Cardiac septum (tissue), 1 donor: ENCODE results near the gene CUL1. TPM values are rescaled to one million over a fixed set of nuclear protein-coding genes. Genes with fewer than 3 reads are reported as not detected.

Experiments used
- DNase-seq: peaks from one replicate; pipeline ENCODE4 v3.0.0-alpha.2; 2020; ENCODE audit warnings: low spot score
- intact Hi-C: fragments of 100-400 bp; cut with DNase I; formaldehyde crosslinking; loops from one replicate; pipeline ENCODE4 v1.14.0; 2022
- total RNA-seq: library from RNA; stranded (reverse); fragmentation: NEBNext Ultra II Directional; extraction: Animal tissue kit (Norgen Biotek cat#: 25700); gene quantifications from one replicate; pipeline ENCODE4 v1.2.1, GENCODE V29; 2021
- donor health status: DM: no; HTN: no; CAD: no.

Gene CUL1
- total RNA-seq, 1 donor from 2014 or later, result 42.3 TPM

DNA sequence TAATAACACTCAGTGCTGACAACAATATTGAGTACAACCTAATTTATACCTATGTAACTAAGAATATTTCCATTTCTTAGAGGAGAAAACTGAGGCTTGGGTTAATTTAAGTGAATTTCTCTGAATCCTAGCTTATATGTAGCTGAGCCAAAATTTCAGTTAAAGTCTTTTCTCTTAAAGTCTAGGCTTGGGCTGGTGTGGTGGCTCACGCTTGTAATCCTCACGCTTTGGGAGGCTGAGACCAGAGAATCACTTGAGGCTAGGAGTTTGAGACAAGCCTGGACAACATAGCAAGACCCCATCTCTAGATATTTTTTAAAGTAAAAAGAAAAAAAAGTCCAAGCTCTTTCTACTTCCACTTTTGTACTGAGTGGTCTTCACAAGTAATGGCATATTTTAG, 92.1 kb downstream of the CUL1 start:
- intact Hi-C loops, result no loop called here
- DNase-seq, result no peak

DNA sequence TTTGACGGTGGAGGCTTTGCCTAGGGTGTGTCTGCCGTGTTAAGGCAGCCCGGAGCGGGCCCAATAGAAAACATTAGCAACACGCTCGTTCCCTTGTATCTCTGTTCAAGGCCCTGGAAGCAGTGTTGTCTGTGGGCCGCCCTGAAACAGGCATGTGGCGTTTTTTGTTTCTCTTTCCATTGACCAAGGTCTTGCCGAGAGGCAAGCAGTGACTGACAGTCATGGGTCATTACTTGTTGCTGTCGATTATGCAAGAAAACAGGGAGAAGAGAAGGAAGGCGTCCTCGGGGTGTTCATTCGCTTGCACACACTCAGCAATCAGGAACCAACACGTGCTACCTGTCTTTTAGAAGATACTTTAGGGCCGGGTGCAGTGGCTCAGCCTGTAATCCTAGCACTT, 92.8 kb downstream of the CUL1 start:
- intact Hi-C loops, result no loop called here
- DNase-seq, result no peak

DNA sequence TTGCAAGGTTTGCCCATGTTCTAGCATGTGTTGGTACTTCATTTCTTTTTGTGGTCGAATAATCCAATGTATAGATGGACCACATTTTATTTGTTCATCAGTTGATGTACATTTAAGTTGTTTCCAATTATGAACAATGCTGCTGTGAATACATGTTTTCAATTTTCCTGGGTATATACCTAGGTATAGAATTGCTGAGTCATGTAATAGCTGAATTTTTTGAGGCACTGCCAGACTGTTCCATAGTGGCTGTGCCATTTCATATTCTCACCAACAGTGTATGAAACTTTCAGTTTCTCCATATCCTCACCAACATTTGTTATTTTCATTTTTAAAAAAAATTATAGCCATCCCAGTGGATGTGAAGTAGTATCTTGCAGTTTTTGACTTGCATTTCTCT, 94.9 kb downstream of the CUL1 start:
- intact Hi-C loops, result no loop called here
- DNase-seq, result no peak

DNA sequence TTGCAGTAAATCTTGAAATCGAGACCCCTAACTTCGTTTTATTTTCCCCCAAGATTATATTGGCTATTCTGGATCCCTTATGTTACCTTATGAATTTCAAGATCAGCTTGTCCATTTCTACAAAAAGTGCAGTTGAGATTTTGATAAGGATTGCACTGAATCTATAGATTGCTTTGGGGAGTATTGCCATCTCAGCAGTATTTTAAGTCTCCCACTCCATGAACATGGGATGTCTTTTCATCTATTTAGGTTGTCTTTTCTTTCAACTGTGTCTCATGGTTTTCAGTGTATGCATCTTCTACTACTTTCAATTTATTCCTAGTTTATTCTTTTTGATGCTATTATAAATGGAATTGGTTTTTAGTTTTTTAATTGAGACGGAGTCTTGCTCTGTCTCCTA, 95.8 kb downstream of the CUL1 start:
- no peak for DNase-seq
- intact Hi-C loops, result no loop called here

DNA sequence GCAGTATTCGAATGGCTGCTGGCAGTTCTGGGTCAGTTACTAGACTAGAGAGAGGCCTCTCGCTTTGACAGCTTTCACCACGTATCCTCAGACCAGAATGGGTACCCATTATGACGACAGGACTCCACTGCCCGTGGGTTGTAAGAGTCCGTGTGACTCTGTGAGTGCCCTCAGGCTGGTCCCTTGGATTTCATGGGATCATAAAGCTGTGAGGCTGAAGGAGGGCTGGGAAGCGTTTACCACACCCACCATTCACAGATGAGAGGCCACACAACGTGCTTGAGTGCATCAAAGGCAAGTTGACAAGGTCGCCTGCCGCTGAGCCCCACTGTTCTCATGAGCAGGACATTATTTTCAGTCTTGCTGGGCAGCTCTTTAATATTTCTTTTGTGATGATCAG, 98.1 kb downstream of the CUL1 start:
- intact Hi-C loops, result no loop called here
- no peak for DNase-seq

DNA sequence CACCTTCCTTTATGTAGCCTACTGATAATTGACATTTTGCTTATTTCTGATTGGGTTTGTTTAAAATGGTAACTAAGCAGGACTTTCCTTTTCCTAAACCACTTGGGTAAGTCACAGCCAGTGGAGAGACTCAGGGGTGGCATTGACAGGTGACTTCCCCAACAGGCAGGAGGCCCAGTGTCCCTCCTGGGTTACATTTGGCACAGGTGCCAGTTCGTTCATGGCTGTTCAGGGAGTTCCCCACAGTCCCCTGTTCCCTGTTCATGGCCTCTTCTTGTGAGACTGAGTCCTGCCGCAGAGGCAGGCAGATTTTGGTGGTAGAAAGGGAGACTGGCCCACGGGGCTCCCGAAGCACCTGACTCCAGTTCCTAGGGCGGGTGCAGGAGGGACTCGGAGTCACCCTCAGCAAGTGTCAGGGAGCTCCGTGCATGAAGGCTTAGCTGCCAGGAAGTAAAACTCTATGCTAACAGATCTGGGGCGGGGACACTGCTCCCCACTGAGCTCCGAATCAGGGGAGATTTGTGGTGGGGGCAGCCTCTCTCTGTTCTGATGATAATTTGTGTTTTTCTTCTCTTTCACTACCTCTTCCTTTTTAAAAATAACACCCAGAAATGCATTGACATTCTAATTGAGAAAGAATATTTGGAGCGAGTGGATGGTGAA, 101.3 kb downstream of the CUL1 start:
- DNase-seq, result no peak
- intact Hi-C loops, result no loop called here

DNA sequence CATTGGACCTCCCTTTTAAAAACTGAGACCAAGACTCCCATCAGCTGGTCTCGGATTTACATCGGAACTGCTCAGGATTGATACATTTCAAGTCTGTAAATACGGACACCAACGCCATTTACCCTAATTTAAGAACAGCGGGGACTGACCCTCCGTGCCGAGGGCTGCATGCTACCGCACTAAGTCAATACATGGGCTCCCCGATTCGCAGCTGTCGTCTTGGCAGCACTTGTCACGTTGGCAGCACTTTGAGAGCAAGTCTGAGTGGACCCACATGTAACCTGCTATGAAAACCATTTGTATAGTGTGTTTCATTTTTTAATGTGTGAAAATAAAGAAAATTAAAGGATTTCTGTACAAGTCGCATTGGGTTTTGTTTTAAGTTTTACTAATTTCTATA, 102.0 kb downstream of the CUL1 start:
- no peak for DNase-seq
- intact Hi-C loops, result no loop called here

DNA sequence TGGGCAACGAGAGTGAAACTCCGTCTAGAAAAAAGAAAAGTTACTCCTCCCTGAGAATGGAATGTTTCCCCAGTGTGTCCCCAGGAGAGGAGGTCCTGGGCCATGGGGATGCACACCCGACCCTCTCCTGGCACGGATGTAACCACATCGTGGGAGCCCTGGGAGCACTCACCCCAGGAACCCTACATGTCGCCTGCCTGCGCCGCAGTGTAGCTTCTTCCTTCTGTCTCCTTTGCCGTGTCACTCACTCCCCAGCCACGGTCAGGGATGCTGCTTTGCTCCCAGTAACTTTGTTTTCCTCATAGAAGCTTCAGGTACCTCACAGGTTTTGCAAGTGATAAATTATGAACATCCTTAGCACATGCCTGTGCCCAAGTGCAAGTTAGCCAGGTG, 103.4 kb downstream of the CUL1 start:
- DNase-seq, result no peak

DNA sequence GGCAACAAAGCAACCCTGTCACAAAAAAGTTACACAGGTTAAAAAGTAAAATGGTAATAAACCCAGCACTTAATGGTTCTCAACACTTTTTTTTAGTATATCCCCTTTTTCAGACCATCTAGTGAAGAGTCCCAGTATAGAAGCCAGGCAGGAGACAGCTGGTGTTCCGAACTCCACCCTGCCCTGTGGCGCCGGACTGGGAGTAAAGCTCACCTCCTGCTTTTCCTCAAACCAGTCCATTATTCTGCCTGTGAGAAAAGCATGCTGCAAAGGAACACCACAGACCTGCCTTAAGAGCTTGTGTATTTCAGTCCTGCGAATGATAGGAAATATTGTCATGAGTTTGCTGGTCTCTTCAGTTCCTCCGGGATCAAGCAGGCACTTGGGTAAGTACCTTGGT, 104.4 kb downstream of the CUL1 start:
- intact Hi-C loops, result no loop called here
- DNase-seq, result no peak

More for the DNA sequence above, 103.4 kb downstream of the CUL1 start:
- intact Hi-C loops, result no loop called here

DNA sequence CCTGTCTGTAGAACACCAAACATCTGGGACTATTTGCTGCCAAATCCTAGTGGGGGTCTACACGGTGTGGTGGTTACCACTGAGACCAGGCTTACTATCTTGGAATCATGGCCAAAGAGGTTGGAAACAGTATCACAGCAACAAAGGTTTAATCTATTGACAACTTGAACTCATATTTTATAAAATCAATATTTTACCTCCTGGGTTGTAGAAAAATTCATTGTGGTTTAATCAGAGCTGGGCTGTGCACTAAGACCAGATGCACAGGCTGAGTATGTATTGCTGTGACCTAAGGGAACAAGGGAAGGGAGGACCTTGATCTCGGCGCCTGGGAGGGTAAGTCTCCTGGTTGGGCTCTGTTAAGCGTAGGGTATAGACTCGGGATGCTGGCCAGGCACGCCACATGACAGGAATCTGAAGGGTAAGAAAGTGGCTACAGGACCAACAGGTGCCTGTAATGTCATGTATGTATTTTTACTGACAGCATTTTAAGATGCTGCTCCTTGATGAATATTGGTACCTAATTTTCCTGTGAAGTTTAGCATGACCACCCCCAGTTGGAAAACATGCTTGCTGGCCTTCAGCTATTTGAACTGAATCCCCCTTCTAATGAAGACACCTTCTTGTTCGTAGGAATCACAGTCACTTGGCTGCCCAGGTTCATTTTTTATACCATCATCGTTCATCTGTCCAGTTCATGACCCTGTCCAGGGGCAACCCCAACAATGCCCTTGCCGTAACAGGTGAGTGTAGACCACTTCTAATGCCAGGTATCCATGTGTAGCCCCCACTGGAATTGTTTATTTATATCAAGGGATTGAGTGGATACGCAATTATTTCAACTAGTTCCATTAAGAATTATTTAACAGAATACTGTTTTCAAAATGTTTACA, 105.9 kb downstream of the CUL1 start:
- no peak for DNase-seq
- intact Hi-C loops, result no loop called here

DNA sequence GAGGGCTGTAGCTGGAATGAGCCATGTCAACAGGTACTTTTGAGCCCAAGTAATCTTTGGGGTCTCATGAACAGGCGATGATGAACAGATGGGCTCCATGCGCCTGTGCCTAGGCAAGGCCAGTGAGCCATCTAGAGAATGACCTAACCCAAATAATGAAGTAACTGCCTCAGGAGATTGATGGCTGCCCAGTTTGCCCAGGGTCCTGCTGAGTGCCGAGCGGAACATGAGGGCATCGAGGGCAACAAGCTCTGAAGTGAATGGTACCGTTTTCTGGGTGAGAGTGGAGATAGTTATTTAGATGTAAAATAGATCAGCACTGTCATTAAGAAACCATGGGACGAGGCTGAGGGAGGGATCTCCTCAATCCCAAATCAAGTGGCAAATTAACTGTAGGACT, 107.5 kb downstream of the CUL1 start:
- no peak for DNase-seq
- intact Hi-C loops, result no loop called here

DNA sequence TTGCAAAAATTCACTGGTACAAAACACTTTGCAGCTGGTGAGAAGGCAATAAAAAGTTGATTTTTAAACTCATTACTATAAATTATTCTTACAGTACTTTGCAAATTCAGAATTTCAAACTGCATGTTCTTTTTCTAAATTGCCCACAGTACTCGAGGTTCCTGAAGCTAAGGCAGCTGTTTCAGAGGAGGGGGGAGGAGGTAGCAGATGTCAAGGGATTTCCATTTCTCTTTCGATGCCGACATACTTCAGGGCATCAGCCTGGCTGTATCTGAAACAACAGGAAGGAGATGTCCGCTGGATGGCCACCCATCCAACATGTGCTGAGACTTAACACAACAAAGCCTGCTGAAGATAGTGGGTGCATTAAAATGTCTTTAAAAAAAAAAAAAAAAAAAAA, 108.7 kb downstream of the CUL1 start:
- intact Hi-C loops, result no loop called here
- no peak for DNase-seq

DNA sequence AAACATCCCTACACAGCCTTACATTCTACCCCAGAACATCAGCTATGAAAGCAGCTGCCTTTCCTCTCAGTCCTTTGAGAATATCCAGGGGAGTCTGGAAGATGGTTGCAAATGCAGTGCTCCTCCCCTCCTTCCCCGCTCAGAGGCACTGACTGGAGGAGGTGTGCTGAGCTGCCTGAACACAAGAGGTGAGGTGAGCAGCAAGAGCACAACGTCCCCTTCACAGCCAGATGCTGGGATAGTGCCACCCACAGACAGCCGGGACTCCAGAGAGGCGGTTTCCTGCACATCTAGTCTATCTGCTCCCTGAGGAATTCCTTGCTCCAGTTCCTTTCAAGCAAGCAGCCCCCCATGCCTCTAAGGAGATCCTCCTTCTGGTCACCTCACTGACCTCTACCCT, 111.2 kb downstream of the CUL1 start:
- intact Hi-C loops, result loop anchor here (10.0 kb wide), 1 partner anchor 55 kb away; no protein-coding TSS in a partner anchor
- DNase-seq, result no peak

DNA sequence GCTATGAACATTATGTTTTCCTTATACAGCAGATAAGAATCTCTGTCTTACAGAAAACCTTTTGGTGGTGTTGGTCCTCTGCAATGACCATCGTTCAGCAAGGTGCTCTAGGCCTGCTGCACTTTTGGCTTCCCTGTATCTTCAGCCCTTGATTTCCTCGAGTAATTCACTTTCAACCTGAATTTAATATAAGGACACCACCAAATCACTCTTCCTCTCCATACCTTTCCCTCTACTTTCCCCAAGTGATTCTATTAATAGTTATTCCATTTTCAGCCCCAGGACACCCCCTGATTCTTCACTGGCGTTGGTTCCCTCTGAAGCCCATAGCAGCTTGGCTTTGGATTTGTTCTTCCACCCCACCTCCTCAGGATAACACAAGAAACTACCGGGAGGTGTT, 113.2 kb downstream of the CUL1 start:
- intact Hi-C loops, result loop anchor here (10.0 kb wide), 1 partner anchor 57 kb away; no protein-coding TSS in a partner anchor
- no peak for DNase-seq

DNA sequence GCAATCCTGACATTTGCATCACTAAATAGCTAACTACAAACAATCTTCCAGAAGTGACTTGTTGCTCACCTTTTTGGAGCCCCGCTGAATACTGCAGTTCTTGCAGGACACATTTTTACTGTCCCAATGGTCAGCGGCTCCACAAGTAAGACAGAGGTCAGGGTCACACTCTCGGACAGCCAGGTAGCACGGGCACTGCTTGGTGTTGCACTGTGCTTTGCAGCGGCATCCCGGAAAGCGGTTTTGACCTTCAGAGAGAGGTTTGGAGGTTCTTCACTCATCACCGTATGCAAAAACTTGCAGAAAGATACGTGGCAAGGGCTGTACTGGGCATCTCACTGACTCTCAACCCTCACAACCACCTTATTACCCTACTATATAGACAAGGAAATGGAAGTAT, 115.2 kb downstream of the CUL1 start:
- intact Hi-C loops, result loop anchor here (10.0 kb wide), 1 partner anchor 59 kb away; no protein-coding TSS in a partner anchor

DNA sequence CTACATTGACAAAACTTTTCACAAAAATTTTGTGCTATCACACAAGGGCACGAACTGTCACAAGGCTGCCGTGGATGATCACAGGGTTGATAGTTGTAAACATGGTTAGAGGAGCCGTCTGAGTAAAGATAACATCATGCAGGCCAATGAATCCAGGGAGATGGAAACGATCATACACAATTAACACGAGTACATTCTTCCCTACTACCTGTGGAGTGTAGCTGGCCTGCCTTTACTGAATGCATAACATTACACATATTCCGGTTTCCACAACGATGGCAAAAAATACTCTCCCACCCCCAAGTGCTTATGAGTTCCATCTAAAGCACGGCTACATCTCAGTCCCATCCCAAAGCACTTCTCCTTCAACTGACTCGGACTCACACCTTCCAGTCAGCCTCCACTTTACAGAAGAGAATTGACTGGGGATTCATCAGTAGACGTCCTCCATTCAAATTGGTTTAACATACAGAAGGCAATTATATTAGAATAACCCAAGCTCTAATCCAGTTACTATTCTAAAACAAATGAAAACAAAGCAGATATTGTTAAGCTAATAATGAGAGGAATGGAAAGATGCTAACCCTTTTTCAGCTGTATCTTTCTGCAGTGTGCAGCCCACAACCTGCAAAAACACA, 116.3 kb downstream of the CUL1 start:
- intact Hi-C loops, result loop anchor here (10.0 kb wide), 1 partner anchor 60 kb away; no protein-coding TSS in a partner anchor
- DNase-seq, result no peak

More for the DNA sequence above, 115.2 kb downstream of the CUL1 start:
- DNase-seq, result no peak

DNA sequence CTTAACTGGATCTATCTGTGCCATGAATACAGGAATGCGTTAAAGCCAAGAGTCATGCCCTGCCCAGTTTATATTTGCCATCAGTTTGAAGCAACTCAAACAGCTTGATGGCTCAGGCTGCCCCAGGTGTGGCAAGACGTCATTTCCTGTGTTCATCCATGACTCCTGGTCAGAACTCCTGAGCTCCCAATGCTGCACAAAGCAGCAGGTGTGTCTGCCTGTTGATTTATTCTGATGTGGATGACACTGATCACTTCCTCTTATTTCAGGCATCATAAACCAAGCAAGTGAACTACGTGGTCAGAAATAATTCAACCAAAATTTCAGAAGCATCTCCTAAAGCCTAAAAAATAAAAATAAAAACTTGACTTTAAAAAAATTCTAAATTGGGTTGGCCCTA, 116.9 kb downstream of the CUL1 start:
- intact Hi-C loops, result loop anchor here (10.0 kb wide), 1 partner anchor 61 kb away; no protein-coding TSS in a partner anchor
- no peak for DNase-seq

DNA sequence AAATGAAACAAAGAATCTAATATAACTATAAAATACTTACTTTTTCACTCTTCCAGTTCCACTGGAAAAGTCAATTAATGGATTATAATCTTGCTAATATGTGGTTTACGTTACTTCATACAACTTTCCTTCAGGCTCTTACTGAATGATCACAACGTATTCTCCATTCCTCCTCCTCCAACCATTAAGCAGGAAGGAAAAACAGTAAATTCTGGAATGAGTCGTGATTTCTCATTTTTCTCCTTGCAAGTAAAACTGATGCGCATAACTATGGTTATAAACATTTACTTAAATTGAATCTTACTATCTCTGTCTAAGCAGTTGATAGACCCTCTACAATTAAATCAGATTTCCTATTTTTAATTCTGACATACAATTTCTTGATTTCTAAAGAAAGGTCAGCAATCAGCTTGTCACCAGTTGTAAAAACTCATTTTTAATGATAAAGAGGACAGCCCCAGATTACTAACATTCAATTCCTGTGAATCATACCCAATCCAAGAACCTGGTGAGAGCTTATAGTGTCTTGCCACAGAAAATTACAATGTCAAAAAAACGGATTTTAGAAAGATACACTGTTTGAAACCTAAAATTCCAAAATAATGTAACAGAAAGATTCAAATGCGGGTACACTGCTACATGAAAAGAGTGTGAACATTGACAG, 121.1 kb downstream of the CUL1 start:
- no peak for DNase-seq
- intact Hi-C loops, result loop anchor here (10.0 kb wide), 1 partner anchor 65 kb away; no protein-coding TSS in a partner anchor

DNA sequence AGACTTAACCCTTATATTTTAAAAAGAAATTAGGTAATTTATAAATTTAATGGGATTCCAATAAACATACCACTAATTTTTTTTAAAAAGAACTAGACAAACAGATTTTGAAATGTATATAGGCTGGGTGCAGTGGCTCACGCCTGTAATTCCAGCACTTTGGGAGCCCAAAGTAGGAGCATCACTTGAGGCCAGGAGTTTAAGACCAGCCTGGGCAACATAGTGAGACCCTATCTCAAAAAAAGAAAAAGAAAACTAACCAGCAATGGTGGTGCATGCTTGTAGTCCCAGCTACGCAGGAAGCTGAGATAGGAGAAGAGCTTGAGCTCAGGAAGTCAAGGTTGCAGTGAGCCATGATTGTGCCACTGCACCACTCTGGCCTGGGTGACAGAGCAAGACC, 122.7 kb downstream of the CUL1 start:
- no peak for DNase-seq
- intact Hi-C loops, result no loop called here

DNA sequence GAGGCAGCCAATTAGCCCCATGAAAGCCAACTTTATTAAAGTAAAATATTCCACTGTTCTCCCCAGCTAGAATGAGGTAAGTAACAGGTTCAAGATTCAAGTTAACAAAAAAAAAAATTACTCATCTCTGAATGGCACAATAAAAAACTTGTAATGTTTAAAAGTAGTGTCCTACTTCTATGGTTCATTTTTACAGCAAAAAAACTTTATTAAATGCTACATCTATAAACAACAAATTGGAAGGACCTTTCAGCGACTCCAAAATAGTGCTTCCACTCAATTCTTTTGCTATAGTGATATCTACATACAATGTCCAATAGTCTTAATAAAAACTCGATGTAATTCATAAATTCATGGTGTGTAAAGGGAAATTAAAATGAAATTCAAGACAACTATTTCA, 126.2 kb downstream of the CUL1 start:
- DNase-seq, result no peak
- intact Hi-C loops, result no loop called here
